ENCODE measurements around the gene ME3.
"Not testable (repeated sequence)": the region's sequence is repeated elsewhere in the genome, so short reads cannot be mapped to it uniquely, and the experiment has no call there.

The ME3 gene

DNA sequence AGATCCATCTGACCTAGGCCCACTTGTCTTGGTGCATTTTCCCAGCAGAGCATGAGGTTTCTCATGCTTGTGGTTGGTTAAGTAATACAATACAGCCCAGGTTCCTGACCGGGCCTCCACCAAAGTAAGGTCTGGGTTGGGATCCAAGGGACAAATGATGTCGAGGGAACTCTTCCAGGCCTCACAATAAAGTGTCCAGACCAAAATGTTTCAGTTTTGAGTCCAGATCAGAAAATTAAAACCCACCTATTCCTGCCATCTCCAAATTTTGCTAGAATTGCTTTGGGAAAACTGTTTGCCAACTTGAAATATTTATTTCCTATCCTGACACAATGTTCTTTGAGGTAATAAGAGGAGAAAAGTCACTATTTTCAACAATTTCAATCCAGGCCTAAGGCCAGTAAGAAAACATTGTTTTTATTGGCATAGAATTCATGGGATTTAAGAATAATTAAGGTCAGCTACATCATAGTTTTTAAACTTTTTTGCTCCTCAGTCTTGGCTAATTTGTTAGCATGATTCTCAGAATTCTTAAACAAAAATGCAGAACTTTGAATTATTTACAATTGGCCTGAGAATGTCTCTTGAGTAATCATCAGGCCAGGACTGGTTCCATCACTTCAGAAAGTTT is 51.4 kb downstream of the ME3 start:
- DNase-seq (ENCODE audit: low spot score) = no peak

DNA sequence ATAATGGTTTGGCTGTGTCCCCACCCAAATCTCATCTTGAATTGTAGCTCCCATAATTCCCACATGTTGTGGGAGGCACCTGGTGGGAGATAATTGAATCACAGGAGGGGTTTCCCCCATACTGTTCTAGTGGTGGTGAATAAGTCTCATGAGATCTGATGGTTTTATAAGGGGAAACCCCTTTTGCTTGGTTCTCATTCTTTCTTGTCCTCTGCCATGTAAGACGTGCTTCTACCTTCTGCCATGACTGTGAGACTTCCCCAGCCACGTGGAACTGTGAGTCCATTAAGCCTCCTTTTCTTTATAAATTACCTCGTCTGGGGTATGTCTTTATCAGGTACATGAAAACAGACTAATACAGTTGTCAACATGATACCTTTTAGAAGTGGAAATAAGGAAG is 53.0 kb downstream of the ME3 start:
- DNase-seq (ENCODE audit: low spot score) = not testable (repeated sequence)

DNA sequence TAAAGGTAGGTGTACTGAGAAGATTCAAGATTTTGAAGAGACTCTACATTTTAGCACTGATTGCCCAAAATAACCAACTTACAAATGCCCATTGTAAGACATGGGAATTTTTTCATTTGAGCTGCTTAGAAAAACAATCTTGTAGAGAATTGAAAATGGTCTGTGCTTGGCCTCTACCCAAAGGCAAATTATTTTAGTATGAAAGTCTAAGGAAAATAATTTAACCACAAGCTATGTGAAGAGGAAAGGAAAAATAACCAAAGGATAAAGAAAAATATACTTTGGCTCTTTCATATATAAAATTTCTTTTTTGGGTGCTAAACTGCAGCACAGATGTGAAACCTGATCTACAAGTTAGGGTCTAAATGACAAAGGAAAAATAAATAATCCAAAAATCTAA is 54.9 kb downstream of the ME3 start:
- DNase-seq (ENCODE audit: low spot score) = no peak

DNA sequence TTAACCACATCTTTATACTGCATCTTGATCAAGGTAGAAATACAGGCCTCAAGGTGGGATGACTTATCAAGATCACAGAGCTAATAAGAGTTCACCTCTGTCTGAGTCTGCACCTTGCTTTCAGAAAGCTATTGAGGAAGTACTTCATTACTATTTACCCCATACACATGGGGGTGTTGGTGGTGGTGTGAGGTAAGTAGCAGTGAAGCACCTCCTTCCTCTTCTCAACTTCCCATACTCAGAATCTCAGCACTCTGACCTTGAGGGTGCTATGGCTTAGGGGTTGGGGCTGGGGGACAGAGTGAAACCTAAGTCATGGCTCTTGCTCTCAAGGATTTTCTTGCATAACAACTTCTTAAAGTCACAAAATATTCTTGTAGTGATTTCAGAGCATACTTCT is 56.9 kb downstream of the ME3 start:
- no peak for DNase-seq (ENCODE audit: low spot score)

DNA sequence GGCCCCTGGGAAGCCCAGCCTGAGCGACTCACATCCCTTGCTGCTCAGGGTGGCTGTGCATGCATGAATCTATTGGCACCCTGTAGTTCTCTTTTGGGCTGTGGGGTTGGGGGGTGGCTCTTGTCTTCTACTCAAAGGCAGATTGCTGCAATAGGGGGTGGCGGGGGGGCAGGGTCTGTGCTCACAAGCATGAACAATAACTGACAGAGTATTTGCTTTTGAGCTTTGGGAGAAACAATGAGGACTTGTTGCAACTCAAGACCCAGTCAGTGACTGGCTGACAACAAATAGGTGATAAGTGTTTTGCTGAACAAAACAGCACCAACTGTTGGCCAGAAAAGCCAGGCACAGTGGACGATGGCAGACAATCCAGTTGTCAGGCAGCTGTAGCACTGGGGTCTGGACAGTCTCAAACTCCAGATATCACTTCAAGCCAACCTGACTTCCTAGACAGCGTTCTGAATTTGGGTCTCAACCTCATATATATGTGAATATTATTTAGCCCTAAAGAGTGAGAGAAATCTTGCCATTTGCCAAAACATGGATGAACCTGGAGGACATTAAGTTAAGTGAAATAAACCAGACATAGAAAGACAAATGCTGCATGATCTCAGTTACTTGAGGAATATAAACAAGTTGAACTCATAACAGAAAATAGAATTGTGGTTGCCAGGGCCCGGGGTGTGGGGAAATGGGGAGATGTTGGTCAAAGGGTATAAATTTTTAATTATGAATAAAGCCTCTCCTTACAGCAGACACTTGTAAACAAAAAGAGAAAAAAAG is 61.7 kb downstream of the ME3 start:
- no peak for DNase-seq (ENCODE audit: low spot score)

DNA sequence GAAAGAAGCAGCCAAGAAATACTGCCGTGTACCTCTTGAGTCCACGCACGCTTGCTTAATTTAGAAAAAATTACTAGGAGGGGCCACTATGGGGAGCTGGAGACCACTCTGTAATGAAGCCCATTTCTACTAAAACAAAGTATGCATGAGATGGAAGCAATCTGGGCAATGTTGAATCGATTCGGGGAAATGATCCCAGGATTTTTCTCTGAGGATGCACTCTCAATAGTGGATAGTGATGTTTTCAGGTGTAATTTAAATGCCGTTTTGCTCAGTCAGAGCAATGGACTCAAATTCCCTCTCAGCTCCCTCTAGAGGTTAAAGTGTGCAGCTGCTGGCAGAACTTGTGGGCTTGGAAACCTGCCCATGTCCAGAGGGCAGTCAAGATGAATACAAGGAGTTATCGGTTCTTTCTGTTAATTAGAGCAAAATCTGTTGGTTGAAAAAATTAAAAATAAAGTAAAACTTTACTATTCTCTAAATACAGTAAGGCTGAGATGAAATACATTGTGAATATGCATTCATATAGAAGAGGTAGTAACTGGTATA is 64.1 kb downstream of the ME3 start:
- DNase-seq (ENCODE audit: low spot score) = peak; percentile 76

DNA sequence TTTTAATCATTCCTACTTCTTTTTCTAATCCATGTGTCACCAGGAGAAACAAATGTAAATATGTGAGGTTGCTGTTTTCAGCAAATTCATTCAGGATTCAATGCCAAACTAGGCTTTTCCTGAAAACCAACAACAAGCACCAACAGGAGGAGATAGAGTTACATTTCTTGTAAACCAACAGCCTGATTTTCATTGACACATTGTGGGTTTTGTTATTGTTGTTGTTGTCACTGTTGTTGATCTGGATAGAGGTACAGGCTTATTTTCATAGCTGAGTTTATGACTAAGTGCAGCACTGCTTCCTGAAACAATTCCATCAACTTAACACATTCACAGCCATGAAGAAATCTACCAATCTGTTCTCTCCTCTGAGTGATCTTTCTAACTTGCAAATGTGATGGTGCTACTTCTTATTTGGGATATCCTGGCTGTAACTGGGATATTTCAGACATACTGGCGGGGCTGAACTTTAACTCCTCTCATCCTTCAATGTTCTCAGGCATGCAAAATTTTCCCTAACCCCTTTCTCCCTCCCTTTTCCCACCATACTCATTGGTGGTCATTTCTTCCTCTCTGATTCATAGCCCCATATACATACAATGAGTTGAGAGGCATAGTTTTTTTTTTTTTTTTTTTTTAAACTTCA is 65.5 kb downstream of the ME3 start:
- DNase-seq (ENCODE audit: low spot score) = no peak

DNA sequence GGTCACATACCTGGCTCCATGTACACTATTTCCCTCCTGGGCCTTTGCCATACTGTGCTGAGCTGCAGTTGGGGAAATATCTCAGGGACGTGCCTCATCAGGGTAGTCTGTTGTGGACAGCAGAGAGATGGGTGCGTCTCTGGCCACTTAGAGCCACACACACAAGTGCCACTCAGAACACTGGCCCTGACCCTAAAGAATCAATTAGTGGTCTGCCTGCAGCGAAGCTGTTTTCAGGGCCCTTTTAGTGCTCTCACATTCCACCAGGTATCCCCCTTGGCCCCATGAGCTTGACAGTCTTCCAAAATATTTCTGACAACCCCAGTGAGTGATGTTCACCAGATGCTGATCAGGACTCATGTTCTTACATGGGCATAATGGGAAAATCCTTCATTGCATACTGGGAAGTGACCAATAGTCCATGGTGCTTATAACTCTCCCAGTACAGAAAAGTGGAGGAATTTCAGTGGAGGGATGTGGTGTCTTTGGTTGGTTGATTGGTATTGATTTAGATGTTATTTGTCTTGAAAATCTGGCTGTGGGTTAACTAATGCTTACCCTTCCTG is 66.1 kb downstream of the ME3 start:
- no peak for DNase-seq (ENCODE audit: low spot score)

DNA sequence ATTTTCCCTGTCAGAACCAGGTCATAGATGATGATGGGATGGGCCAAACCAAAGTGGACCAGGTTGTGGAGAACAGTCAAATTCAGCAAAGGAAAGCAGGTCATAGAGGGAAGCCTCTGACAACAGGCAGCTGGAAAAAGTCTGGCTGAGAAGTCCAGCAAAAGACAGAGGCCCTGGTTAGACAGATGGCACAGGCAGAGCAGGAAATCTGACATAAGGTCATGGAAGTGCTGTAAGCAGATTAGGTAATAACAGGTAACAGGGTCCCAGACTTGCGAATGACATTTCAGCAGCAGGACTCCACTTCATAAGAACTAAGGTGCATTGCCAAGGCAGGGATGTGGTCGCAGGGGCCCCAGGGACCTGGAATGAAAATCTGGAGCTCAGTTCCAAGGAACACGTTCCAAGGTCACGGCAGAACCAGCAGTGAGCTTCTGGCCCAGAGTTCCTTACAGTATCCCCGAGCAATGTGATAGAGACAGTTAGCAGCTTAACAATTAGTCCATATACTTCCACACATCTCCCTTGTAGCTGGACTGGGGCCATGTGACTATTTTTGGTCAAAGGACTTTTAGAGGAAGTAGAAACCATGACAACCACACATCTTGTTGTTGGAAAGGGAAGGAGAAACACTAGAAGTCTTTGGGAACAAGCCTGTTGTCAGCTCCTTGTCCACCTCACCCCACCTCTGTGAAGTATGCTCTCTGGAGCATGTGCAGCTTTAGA is 75.4 kb downstream of the ME3 start:
- DNase-seq (ENCODE audit: low spot score) = no peak

DNA sequence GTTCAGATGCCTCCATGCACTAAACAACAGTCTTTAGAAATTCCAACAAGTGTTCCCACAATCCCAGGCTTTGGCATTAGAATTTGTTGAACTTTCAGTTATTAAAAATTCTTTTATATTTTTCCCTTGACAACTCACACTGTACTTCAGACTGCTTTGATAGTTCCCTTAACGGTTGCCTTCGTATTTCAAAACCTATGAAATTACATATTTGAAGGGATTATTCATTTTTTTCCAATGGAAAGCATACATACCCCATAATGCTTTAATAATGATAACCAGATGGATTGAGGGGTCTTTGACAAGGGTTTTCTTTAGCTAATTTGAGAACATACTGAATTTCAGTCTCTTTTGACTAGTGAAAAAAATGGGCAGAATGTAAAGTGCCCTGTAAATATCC is 76.5 kb downstream of the ME3 start:
- DNase-seq (ENCODE audit: low spot score) = no peak

- DNase-seq (ENCODE audit: low spot score) = no peak
Measured at GRCh38 chr11:86595451-86595850, 77.0 kb downstream of the ME3 start.

- DNase-seq (ENCODE audit: low spot score) = no peak
Measured at GRCh38 chr11:86594746-86595145, 77.7 kb downstream of the ME3 start.

GRCh38 chr11:86593833-86594232 is 78.6 kb downstream of the ME3 start:
- no peak for DNase-seq (ENCODE audit: low spot score)

DNA sequence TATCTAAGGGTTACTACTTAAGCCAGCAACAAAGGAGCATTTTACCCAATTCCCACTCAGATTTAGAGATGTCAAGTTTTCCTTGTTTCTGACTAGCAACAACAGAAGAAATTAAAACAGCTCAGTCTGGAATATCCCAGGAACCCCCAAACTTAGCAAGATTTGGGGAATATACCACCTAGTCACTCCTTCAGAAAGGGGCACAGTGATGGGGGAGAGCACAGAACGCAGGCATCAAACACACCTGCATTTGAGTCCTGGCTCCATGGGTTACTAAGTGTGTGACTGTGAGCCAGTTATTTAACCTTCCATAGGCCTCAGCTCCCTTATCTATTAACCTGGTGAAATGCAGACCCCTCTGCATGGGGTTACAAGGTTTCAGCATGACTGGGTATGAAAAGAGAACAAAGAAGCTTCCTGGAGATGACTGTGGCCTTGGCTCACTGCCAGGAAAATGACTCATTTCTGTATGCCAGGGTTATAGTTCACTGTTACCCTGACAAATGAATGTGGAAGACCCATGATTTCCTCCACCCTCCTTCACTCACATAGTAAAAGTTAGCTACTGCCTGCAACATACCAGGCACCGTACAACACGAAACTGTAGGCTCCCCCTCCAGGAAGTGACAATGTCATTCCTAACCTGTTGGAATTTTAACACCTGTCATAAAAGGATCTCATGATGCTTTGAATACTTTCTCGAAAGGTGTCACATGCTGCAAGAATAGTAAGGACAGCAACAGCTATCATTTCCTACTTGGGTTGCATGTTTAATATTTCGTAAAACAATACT is 79.6 kb downstream of the ME3 start:
- no peak for DNase-seq (ENCODE audit: low spot score)

DNA sequence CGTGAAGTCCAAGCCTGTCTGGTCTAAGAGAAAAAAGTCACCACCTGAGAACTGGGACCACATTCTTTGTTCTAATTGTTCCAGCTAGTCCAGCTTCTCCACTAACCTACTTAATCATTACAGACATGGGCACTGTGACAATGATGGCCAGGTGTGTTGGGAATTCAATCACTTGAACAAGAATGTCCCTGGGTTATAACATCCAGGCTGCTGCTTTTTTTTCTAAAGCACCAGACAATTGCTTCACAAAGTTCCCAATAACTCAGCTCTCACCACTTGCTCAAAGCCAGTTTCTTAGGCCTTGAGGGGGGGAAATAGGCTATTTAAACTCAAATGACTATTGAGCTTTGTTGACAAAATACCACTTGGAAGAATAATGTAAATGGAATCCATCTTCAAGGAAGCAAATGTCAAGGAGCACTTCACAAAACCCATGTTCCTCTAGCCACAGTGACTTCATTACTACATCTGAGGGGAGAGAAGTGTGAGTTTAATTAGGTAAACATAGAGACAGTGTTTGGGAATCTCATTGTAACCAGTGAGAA is 80.3 kb downstream of the ME3 start:
- no peak for DNase-seq (ENCODE audit: low spot score)

DNA sequence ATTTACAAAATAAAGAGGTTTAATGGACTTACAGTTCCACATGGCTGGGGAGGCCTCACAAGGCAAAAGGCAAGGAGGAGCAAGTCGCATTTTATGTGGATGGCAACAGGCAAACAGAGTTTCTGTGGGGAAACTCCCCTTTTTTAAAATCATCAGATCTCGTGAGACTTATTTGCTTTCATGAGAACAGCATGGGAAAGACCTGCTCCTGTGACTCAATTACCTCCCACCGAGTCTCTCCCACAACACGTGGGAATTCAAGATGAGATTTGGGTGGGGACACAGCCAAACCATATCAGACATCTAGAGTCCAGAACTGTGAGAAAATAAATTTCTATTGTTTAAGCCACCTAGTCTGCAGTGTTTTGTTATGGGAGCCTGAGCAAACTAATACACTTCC is 80.8 kb downstream of the ME3 start:
- no peak for DNase-seq (ENCODE audit: low spot score)

GRCh38 chr11:86589856-86590589 is 82.4 kb downstream of the ME3 start:
- DNase-seq (ENCODE audit: low spot score) = no peak

DNA sequence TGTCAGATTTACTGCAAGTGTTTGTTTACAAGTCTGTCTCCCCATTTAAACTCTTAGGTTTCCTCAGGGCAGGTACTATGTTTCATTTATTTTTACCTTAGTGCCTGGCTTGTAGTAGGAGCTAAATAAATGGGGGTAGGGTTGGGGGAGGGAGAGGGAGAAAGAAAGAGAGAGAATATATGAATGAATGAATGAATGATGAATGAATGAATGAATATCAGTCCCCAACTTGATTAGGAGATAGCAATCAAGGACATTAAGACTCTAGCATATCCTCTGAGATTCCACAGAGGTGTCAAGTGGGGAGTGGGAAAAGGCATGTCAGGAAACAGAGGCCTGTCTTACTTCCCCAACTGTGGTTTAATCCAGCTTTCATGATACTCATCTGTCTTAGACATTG is 83.2 kb downstream of the ME3 start:
- no peak for DNase-seq (ENCODE audit: low spot score)

DNA sequence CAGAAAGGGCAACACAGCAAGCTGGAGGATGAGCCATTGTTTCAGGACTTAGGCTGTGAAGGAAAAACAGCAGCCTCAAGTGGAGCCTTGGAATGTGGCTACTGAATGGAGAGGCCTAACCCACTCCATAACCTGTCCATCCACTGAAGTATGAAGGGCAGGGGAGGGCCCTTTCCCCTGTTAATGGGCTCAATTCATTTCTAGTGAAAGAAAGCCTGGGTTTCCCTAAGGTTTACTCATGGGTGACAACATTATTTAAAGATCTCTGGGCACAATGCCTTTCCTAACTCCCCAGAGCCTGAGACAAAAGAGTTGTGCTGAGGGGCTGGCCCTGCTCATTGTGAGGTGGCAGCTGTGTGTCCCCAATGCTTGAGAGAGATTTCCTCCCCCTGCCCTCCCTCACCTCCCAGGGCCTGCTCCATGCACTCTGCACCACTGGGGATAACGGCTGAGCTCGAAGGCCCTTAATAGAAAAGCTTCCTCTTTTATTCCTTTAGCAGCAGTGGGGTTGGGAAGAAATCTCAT is 83.8 kb downstream of the ME3 start:
- DNase-seq (ENCODE audit: low spot score) = no peak

All from left forelimb (tissue), 1 donor.